ENCODE data around the gene SLC44A3. TPM values are rescaled to one million over a fixed set of nuclear protein-coding genes. Genes with fewer than 3 reads are reported as not detected.

The SLC44A3 gene
- total RNA-seq, 1 donor, result 2.9 TPM

GRCh38 chr1:94807742-94808491, 12.2 kb upstream of the SLC44A3 start:
- TF ChIP-seq CTCF (IDR thresholded peaks at IDR 0.05; ENCODE audit: extremely low read depth, low read depth, low read length), result no peak
- H4K20me1 ChIP-seq (ENCODE audit: insufficient read depth, low read length), result no peaks in the 10 kb centered on the region
- no peak overlapping the region for H3K4me3 ChIP-seq (ENCODE audit: insufficient read depth, low read length)
- no peaks in the 10 kb centered on the region for H3K79me2 ChIP-seq (ENCODE audit: insufficient read depth, low read length)
- no peak for DNase-seq (ENCODE audit: insufficient read length, low spot score, missing footprints)
- H2AFZ ChIP-seq (ENCODE audit: low read length), result no peak overlapping the region
- no peaks in the 10 kb centered on the region for H3K9me3 ChIP-seq (ENCODE audit: low read depth, low read length)
- no peak overlapping the region for H3K4me2 ChIP-seq (ENCODE audit: insufficient read depth, low read length)
- no peak overlapping the region for H3K27ac ChIP-seq (ENCODE audit: low read depth, low read length)
- H3K4me1 ChIP-seq (ENCODE audit: insufficient read depth, low read length), result no peaks in the 10 kb centered on the region
- peaks cover 30% of the 10 kb centered on the region for H3K27me3 ChIP-seq (ENCODE audit: insufficient read depth, low read length)
- no peaks in the 10 kb centered on the region for H3K36me3 ChIP-seq (ENCODE audit: insufficient read depth, low read length)

DNA sequence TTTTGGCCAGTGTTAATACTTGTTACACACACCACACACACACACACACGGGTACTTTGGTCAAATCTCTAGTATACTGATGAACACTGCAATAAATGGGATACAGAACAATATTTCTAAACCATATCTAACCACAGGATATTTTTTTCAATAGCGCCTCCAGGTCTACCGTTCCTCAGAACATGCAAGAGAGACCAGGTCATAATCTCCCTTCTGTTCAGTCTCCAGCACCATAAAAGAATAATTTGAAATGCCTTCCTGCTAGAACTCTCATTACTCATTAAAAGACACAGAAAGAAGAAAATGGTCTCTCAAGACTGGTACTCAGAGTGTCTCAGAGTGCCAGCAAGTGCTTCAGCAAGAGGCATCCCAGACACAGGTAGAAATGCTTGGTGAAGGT, 11.5 kb upstream of the SLC44A3 start:
- Histone ChIP-seq H3K36me3 (ENCODE audit: insufficient read depth, low read length) (no peaks in the 10 kb centered on the region), H3K27me3 (ENCODE audit: insufficient read depth, low read length) (peaks cover 34% of the 10 kb centered on the region), H3K27ac (ENCODE audit: low read depth, low read length) (no peak overlapping the region), H3K4me2 (ENCODE audit: insufficient read depth, low read length) (no peak overlapping the region), H3K4me3 (ENCODE audit: insufficient read depth, low read length) (no peak overlapping the region), H2AFZ (ENCODE audit: low read length) (no peak overlapping the region), H3K9me3 (ENCODE audit: low read depth, low read length) (no peaks in the 10 kb centered on the region), H3K79me2 (ENCODE audit: insufficient read depth, low read length) (no peaks in the 10 kb centered on the region), H3K4me1 (ENCODE audit: insufficient read depth, low read length) (no peaks in the 10 kb centered on the region), H4K20me1 (ENCODE audit: insufficient read depth, low read length) (no peaks in the 10 kb centered on the region)
- TF ChIP-seq CTCF (IDR thresholded peaks at IDR 0.05; ENCODE audit: extremely low read depth, low read depth, low read length), result no peak
- no peak for DNase-seq (ENCODE audit: insufficient read length, low spot score, missing footprints)

- Histone ChIP-seq H3K4me3 (ENCODE audit: insufficient read depth, low read length) (no peak overlapping the region), H2AFZ (ENCODE audit: low read length) (no peak overlapping the region), H3K36me3 (ENCODE audit: insufficient read depth, low read length) (no peaks in the 10 kb centered on the region), H4K20me1 (ENCODE audit: insufficient read depth, low read length) (no peaks in the 10 kb centered on the region), H3K4me1 (ENCODE audit: insufficient read depth, low read length) (no peaks in the 10 kb centered on the region), H3K4me2 (ENCODE audit: insufficient read depth, low read length) (no peak overlapping the region), H3K27me3 (ENCODE audit: insufficient read depth, low read length) (peaks cover 56% of the 10 kb centered on the region), H3K9me3 (ENCODE audit: low read depth, low read length) (no peaks in the 10 kb centered on the region), H3K27ac (ENCODE audit: low read depth, low read length) (no peak overlapping the region), H3K79me2 (ENCODE audit: insufficient read depth, low read length) (no peaks in the 10 kb centered on the region)
- TF ChIP-seq CTCF (IDR thresholded peaks at IDR 0.05; ENCODE audit: extremely low read depth, low read depth, low read length), result no peak
- no peak for DNase-seq (ENCODE audit: insufficient read length, low spot score, missing footprints)
These were observed 7.2 kb upstream of the SLC44A3 start for GRCh38 chr1:94812985-94813384.

- no peaks in the 10 kb centered on the region for H4K20me1 ChIP-seq (ENCODE audit: insufficient read depth, low read length)
- no peak overlapping the region for H2AFZ ChIP-seq (ENCODE audit: low read length)
- no peak overlapping the region for H3K27ac ChIP-seq (ENCODE audit: low read depth, low read length)
- H3K4me1 ChIP-seq (ENCODE audit: insufficient read depth, low read length), result peaks cover 4% of the 10 kb centered on the region
- no peak overlapping the region for H3K4me3 ChIP-seq (ENCODE audit: insufficient read depth, low read length)
- no peak for TF ChIP-seq CTCF (IDR thresholded peaks at IDR 0.05; ENCODE audit: extremely low read depth, low read depth, low read length)
- no peak for DNase-seq (ENCODE audit: insufficient read length, low spot score, missing footprints)
- no peaks in the 10 kb centered on the region for H3K9me3 ChIP-seq (ENCODE audit: low read depth, low read length)
- no peak overlapping the region for H3K4me2 ChIP-seq (ENCODE audit: insufficient read depth, low read length)
- H3K79me2 ChIP-seq (ENCODE audit: insufficient read depth, low read length), result no peaks in the 10 kb centered on the region
- H3K36me3 ChIP-seq (ENCODE audit: insufficient read depth, low read length), result no peaks in the 10 kb centered on the region
- H3K27me3 ChIP-seq (ENCODE audit: insufficient read depth, low read length), result peaks cover 71% of the 10 kb centered on the region
These were observed 4.1 kb upstream of the SLC44A3 start for GRCh38 chr1:94816030-94816429.
